WTC11 (cell line): ENCODE data around the gene MGMT. TPM values are rescaled to one million over a fixed set of nuclear protein-coding genes. Genes with fewer than 3 reads are reported as not detected.

Experiments
- ATAC-seq: fragments of 200-7000 bp; cut with Tn5 transposase; 2 replicates; pipeline ENCODE4 v1.10.0; 2021; ENCODE audit warnings: mild to moderate bottlenecking, moderate library complexity
- CTCF ChIA-PET: fragments of 300-600 bp; sonication (Branson Sonifier 250); formaldehyde crosslinking; loops from one replicate; lab custom pipeline; 2021; ENCODE audit warnings: antibody characterized with exemption; lab: Charles Lee
- POLR2A ChIA-PET: fragments of 350-600 bp; sonication (Branson Sonifier 250); formaldehyde crosslinking; loops from one replicate; lab custom pipeline; 2021; ENCODE audit warnings: antibody characterized with exemption; lab: Charles Lee
- DNase-seq: peaks from one replicate; pipeline ENCODE4 v3.0.0; 2021; ENCODE audit warnings: low spot score
- H3K27ac Mint-ChIP-seq: 2 replicates; pipeline ENCODE4 v1.8.0; 2021; ENCODE audit warnings: mixed read lengths
- H3K27me3 Mint-ChIP-seq: 2 replicates; pipeline ENCODE4 v1.8.0; 2021; ENCODE audit warnings: low read depth, mild to moderate bottlenecking, moderate library complexity, mixed read lengths
- H3K36me3 Mint-ChIP-seq: 2 replicates; pipeline ENCODE4 v1.8.0; 2021; ENCODE audit warnings: mixed read lengths
- H3K4me1 Mint-ChIP-seq: 2 replicates; pipeline ENCODE4 v1.8.0; 2022; ENCODE audit warnings: mixed read lengths
- H3K4me3 Mint-ChIP-seq: 2 replicates; pipeline ENCODE4 v1.8.0; 2021; ENCODE audit warnings: mild to moderate bottlenecking, moderate library complexity, mixed read lengths
- H3K9me3 Mint-ChIP-seq: 2 replicates; pipeline ENCODE4 v1.8.0; 2021; ENCODE audit warnings: mixed read lengths
- ELF4 ChIP-seq: sonication (generic); formaldehyde crosslinking; IDR thresholded peaks from 2 replicates; pipeline ENCODE4 v1.8.1; 2022; ENCODE audit warnings: low read depth, mild to moderate bottlenecking, moderate library complexity, missing genetic modification reagents
- NFATC4 ChIP-seq: fragments of 250-450 bp; sonication (Bioruptor Pico); IDR thresholded peaks from 2 replicates; pipeline ENCODE4 v1.9.0; 2021; ENCODE audit warnings: mild to moderate bottlenecking
- OVOL2 ChIP-seq: fragments of 250-450 bp; sonication (Bioruptor Pico); IDR thresholded peaks from 2 replicates; pipeline ENCODE4 v1.9.0; 2021; ENCODE audit warnings: mild to moderate bottlenecking, borderline replicate concordance
- SOX15 ChIP-seq: fragments of 250-450 bp; sonication (Bioruptor Pico); IDR thresholded peaks from 2 replicates; pipeline ENCODE4 v1.9.0; 2021; ENCODE audit warnings: mild to moderate bottlenecking
- TEAD1 ChIP-seq: sonication (generic); formaldehyde crosslinking; IDR thresholded peaks from 2 replicates; pipeline ENCODE4 v1.8.0; 2022; ENCODE audit warnings: mild to moderate bottlenecking, missing genetic modification reagents
- TEAD4 ChIP-seq: sonication (generic); formaldehyde crosslinking; IDR thresholded peaks from 2 replicates; pipeline ENCODE4 v1.8.0; 2022; ENCODE audit warnings: mild to moderate bottlenecking, missing genetic modification reagents
- TP53 ChIP-seq: sonication (generic); formaldehyde crosslinking; IDR thresholded peaks from 2 replicates; pipeline ENCODE4 v1.8.1; 2023; ENCODE audit warnings: mild to moderate bottlenecking, missing genetic modification reagents
- ZBTB21 ChIP-seq: sonication (generic); formaldehyde crosslinking; IDR thresholded peaks from 2 replicates; pipeline ENCODE4 v1.8.1; 2023; ENCODE audit warnings: mild to moderate bottlenecking, missing genetic modification reagents, borderline replicate concordance
- ZNF121 ChIP-seq: sonication (generic); formaldehyde crosslinking; IDR thresholded peaks from 2 replicates; pipeline ENCODE4 v1.8.0; 2023; ENCODE audit warnings: missing genetic modification reagents
- ZNF396 ChIP-seq: fragments of 250-450 bp; sonication (Bioruptor Pico); IDR thresholded peaks from 2 replicates; pipeline ENCODE4 v1.8.0; 2021; ENCODE audit warnings: mild to moderate bottlenecking, moderate library complexity, borderline replicate concordance
- ZNF416 ChIP-seq: fragments of 250-450 bp; sonication (Bioruptor Pico); IDR thresholded peaks from 2 replicates; pipeline ENCODE4 v1.9.0; 2021; ENCODE audit warnings: mild to moderate bottlenecking, inconsistent platforms
- ZNF425 ChIP-seq: fragments of 250-450 bp; sonication (Bioruptor Pico); conservative IDR thresholded peaks from 2 replicates; pipeline ENCODE4 v1.9.0; 2021; ENCODE audit warnings: mild to moderate bottlenecking
- ZNF671 ChIP-seq: fragments of 250-450 bp; sonication (Bioruptor Pico); IDR thresholded peaks from 2 replicates; pipeline ENCODE4 v1.8.0; 2021; ENCODE audit warnings: mild to moderate bottlenecking
- total RNA-seq: library from RNA; stranded (reverse); gene quantifications from 3 replicates; pipeline ENCODE4 v1.2.3, GENCODE V29; 2021
- TF ChIP-seq, protein P1 (sequence below): fragments of 250-450 bp; sonication (Bioruptor Pico); IDR thresholded peaks from 2 replicates; pipeline ENCODE4 v1.9.0; 2021; ENCODE audit warnings: mild to moderate bottlenecking
- TF ChIP-seq, protein P2 (sequence below): fragments of 250-450 bp; sonication (Bioruptor Pico); IDR thresholded peaks from 2 replicates; pipeline ENCODE4 v1.8.0; 2021; ENCODE audit warnings: mild to moderate bottlenecking
- TF ChIP-seq, protein P3 (sequence below): sonication (generic); formaldehyde crosslinking; IDR thresholded peaks from 2 replicates; pipeline ENCODE4 v1.8.1; 2022; ENCODE audit warnings: mild to moderate bottlenecking, moderate library complexity, missing genetic modification reagents
- TF ChIP-seq, protein P4 (sequence below): sonication (generic); formaldehyde crosslinking; IDR thresholded peaks from 2 replicates; pipeline ENCODE4 v1.8.1; 2023; ENCODE audit warnings: mild to moderate bottlenecking, missing genetic modification reagents, borderline replicate concordance

The MGMT gene
- total RNA-seq, 1 experiment from 2014 or later: 11.8 TPM

- POLR2A ChIA-PET: no interaction called here
- Mint-ChIP-seq H3K36me3 (no peaks in the 10 kb centered on the region), H3K4me1 (no peaks in the 10 kb centered on the region), H3K27me3 (no peaks in the 10 kb centered on the region; the same call in 1 of the 2 replicates), H3K27ac (no peak overlapping the region), H3K9me3 (peaks cover 4% of the 10 kb centered on the region; the same call in 1 of the 2 replicates)
- ATAC-seq (no peak), DNase-seq (peak; percentile 2)
- CTCF ChIA-PET: no interaction called here
- TF ChIP-seq OVOL2 (CRISPR knock-in tag): no peak
- no peak for TF ChIP-seq TEAD4 (CRISPR knock-in tag)
- no peak for TF ChIP-seq NFATC4
- TF ChIP-seq TP53 (CRISPR knock-in tag): no peak
- TF ChIP-seq, protein P1, sequence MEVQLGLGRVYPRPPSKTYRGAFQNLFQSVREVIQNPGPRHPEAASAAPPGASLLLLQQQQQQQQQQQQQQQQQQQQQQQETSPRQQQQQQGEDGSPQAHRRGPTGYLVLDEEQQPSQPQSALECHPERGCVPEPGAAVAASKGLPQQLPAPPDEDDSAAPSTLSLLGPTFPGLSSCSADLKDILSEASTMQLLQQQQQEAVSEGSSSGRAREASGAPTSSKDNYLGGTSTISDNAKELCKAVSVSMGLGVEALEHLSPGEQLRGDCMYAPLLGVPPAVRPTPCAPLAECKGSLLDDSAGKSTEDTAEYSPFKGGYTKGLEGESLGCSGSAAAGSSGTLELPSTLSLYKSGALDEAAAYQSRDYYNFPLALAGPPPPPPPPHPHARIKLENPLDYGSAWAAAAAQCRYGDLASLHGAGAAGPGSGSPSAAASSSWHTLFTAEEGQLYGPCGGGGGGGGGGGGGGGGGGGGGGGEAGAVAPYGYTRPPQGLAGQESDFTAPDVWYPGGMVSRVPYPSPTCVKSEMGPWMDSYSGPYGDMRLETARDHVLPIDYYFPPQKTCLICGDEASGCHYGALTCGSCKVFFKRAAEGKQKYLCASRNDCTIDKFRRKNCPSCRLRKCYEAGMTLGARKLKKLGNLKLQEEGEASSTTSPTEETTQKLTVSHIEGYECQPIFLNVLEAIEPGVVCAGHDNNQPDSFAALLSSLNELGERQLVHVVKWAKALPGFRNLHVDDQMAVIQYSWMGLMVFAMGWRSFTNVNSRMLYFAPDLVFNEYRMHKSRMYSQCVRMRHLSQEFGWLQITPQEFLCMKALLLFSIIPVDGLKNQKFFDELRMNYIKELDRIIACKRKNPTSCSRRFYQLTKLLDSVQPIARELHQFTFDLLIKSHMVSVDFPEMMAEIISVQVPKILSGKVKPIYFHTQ (CRISPR knock-in tag): no peak
- no peak for TF ChIP-seq ZNF121 (CRISPR knock-in tag)
- TF ChIP-seq ZNF396 (CRISPR knock-in tag): no peak
- TF ChIP-seq, all 79 proteins: peak for 0
- no peak overlapping the region for H3K4me3 Mint-ChIP-seq
Observed at GRCh38 chr10:129774736-129775401, 307.8 kb downstream of the MGMT start.

DNA sequence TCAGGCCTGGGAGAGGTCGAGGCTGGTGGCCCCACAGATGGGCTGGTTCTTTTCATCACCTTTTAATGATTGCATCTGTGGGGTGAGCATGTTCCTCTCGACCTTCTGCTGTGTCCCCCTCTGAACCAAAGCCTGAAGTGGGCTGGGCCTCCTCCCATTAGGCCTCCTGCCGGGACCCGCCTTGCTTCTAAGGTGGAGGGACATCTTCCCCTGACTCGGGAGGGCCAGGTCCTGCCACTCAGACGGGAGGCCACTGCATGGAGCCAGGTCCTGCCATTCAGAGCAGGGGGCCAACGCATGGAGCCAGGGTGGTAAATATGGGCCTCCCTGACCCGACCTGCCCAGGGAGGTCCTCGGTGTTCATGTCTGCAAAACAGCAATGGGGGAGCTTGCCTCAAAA lies 308.6 kb downstream of the MGMT start:
- TF ChIP-seq, protein P2, sequence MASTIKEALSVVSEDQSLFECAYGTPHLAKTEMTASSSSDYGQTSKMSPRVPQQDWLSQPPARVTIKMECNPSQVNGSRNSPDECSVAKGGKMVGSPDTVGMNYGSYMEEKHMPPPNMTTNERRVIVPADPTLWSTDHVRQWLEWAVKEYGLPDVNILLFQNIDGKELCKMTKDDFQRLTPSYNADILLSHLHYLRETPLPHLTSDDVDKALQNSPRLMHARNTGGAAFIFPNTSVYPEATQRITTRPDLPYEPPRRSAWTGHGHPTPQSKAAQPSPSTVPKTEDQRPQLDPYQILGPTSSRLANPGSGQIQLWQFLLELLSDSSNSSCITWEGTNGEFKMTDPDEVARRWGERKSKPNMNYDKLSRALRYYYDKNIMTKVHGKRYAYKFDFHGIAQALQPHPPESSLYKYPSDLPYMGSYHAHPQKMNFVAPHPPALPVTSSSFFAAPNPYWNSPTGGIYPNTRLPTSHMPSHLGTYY: no peak
- no peaks in the 10 kb centered on the region for H3K4me1 Mint-ChIP-seq
- no peaks in the 10 kb centered on the region for H3K36me3 Mint-ChIP-seq
- no peak overlapping the region for H3K4me3 Mint-ChIP-seq
- H3K27ac Mint-ChIP-seq: no peak overlapping the region
- ChIA-PET CTCF (no interaction called here), POLR2A (no interaction called here)
- H3K9me3 Mint-ChIP-seq: peaks cover 4% of the 10 kb centered on the region; the same call in 1 of the 2 replicates
- ATAC-seq: no peak
- DNase-seq: peak; percentile 8
- no peaks in the 10 kb centered on the region; the same call in 1 of the 2 replicates for H3K27me3 Mint-ChIP-seq

DNA sequence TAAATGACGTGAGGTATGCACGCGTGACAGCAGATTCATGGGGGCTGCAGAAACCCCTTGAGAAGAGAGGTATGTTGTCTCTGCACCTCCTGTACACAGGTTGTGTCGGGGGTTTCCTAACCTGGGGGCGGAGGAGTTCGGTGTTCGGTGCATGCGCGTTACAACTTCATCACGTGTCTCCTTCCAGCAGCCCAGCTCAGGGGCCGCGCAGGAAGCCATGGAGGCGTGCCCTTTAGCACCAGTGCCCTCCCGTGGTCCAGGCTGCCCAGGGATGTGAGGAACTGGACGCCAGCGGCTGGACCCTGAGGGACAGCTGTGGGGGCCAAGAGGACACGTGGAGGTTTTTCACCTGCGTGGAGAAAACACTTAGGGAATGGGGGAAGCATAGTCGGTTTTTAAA lies 310.6 kb downstream of the MGMT start:
- TF ChIP-seq NFATC4 (no peak), ZBTB21 (CRISPR knock-in tag) (no peak), ZNF416 (CRISPR knock-in tag) (no peak), ZNF671 (CRISPR knock-in tag) (no peak), ZNF425 (CRISPR knock-in tag) (no peak), TEAD1 (CRISPR knock-in tag) (no peak)
- CTCF ChIA-PET: no interaction called here
- DNase-seq: no peak
- Mint-ChIP-seq H3K4me3 (no peak overlapping the region), H3K27me3 (no peaks in the 10 kb centered on the region; the same call in 1 of the 2 replicates), H3K9me3 (peaks cover 4% of the 10 kb centered on the region; the same call in 1 of the 2 replicates), H3K4me1 (no peaks in the 10 kb centered on the region), H3K36me3 (no peaks in the 10 kb centered on the region), H3K27ac (no peak overlapping the region)
- POLR2A ChIA-PET: no interaction called here
- no peak for ATAC-seq

DNA sequence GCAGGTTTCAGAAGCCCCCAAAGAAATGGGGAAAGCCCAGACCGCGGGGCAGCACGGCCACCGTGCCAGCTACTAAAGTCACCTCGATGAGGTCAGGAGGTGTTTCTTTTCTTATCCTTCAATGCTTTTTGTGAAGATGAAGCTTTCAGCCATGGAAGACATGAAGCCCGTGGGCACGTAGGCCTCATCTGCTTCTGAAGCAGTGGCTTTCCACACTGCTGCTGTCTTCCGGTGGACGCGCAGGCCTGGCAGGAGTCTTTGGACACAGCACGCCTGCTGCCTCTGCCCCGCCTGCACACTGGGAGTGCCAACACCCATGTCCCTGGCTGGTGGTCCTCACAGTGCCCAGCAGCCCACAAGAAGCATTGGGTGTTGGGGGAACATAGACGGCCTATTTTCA lies 311.5 kb downstream of the MGMT start:
- DNase-seq (no peak), ATAC-seq (no peak)
- Mint-ChIP-seq H3K9me3 (peaks cover 4% of the 10 kb centered on the region; the same call in 1 of the 2 replicates), H3K27me3 (no peaks in the 10 kb centered on the region; the same call in 1 of the 2 replicates), H3K36me3 (no peaks in the 10 kb centered on the region), H3K4me3 (no peak overlapping the region), H3K4me1 (no peaks in the 10 kb centered on the region), H3K27ac (no peak overlapping the region)
- ChIA-PET POLR2A (no interaction called here), CTCF (no interaction called here)
- TF ChIP-seq, protein P3, sequence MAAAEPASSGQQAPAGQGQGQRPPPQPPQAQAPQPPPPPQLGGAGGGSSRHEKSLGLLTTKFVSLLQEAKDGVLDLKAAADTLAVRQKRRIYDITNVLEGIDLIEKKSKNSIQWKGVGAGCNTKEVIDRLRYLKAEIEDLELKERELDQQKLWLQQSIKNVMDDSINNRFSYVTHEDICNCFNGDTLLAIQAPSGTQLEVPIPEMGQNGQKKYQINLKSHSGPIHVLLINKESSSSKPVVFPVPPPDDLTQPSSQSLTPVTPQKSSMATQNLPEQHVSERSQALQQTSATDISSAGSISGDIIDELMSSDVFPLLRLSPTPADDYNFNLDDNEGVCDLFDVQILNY (CRISPR knock-in tag): no peak
- TF ChIP-seq SOX15 (CRISPR knock-in tag) (no peak), ELF4 (CRISPR knock-in tag) (no peak)
- TF ChIP-seq, protein P4, sequence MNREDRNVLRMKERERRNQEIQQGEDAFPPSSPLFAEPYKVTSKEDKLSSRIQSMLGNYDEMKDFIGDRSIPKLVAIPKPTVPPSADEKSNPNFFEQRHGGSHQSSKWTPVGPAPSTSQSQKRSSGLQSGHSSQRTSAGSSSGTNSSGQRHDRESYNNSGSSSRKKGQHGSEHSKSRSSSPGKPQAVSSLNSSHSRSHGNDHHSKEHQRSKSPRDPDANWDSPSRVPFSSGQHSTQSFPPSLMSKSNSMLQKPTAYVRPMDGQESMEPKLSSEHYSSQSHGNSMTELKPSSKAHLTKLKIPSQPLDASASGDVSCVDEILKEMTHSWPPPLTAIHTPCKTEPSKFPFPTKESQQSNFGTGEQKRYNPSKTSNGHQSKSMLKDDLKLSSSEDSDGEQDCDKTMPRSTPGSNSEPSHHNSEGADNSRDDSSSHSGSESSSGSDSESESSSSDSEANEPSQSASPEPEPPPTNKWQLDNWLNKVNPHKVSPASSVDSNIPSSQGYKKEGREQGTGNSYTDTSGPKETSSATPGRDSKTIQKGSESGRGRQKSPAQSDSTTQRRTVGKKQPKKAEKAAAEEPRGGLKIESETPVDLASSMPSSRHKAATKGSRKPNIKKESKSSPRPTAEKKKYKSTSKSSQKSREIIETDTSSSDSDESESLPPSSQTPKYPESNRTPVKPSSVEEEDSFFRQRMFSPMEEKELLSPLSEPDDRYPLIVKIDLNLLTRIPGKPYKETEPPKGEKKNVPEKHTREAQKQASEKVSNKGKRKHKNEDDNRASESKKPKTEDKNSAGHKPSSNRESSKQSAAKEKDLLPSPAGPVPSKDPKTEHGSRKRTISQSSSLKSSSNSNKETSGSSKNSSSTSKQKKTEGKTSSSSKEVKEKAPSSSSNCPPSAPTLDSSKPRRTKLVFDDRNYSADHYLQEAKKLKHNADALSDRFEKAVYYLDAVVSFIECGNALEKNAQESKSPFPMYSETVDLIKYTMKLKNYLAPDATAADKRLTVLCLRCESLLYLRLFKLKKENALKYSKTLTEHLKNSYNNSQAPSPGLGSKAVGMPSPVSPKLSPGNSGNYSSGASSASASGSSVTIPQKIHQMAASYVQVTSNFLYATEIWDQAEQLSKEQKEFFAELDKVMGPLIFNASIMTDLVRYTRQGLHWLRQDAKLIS (CRISPR knock-in tag): no peak
